HCT116 (cell line): Measurements from ENCODE around the gene UBASH3B.

Experiments
- FOSL1 ChIP-seq: IDR thresholded peaks from 2 replicates; pipeline ENCODE4 v1.6.1; 2012; ENCODE audit warnings: low read depth
- POLR2A ChIP-seq: IDR thresholded peaks from 2 replicates; pipeline ENCODE4 v1.7.0; 2011; ENCODE audit warnings: borderline replicate concordance; ENCODE audit not compliant: insufficient read depth, insufficient read length; ENCODE audit errors: extremely low read depth
- POLR2AphosphoS5 ChIP-seq: IDR thresholded peaks from 2 replicates; pipeline ENCODE4 v1.6.1; 2011; ENCODE audit warnings: mild to moderate bottlenecking, low read depth, low read length, moderate library complexity
- RAD21 ChIP-seq: IDR thresholded peaks from 2 replicates; pipeline ENCODE4 v1.6.1; 2012; ENCODE audit warnings: low read depth, mild to moderate bottlenecking
- SP1 ChIP-seq: IDR thresholded peaks from 2 replicates; pipeline ENCODE4 v1.6.1; 2012; ENCODE audit warnings: low read depth
- TCF7L2 ChIP-seq: IDR thresholded peaks from 2 replicates; pipeline ENCODE4 v1.7.0; 2011; ENCODE audit warnings: borderline replicate concordance, inconsistent platforms; ENCODE audit not compliant: insufficient read depth, insufficient read length; ENCODE audit errors: extremely low read depth
- YY1 ChIP-seq: IDR thresholded peaks from 2 replicates; pipeline ENCODE4 v1.6.1; 2011; ENCODE audit warnings: low read length, low read depth, moderate library complexity, mild to moderate bottlenecking; ENCODE audit not compliant: insufficient replicate concordance; ENCODE audit errors: extremely low read depth
- ZFX ChIP-seq: fragments of 450-650 bp; IDR thresholded peaks from 2 replicates; pipeline ENCODE4 v1.6.1; 2017
- TF ChIP-seq, protein P1 (sequence below): IDR thresholded peaks from 2 replicates; pipeline ENCODE4 v1.6.1; 2012
- TF ChIP-seq, protein P2 (sequence below), 3 experiments: fragments of 200-600 bp in 1 of 3; sonication (generic) in 1 of 3; IDR thresholded peaks in 2 of 3; conservative IDR thresholded peaks in 1 of 3; 2 replicates each; pipeline ENCODE4 v1.5.1; 2012 to 2017; ENCODE audit warnings: low read depth in 2 of 3, low read length in 2 of 3, antibody characterized with exemption in 1 of 3, borderline replicate concordance in 1 of 3, control low read depth in 1 of 3, mild to moderate bottlenecking in 1 of 3, mixed read lengths in 1 of 3, mixed run types in 1 of 3, moderate library complexity in 1 of 3; ENCODE audit not compliant: insufficient read depth in 1 of 3

DNA sequence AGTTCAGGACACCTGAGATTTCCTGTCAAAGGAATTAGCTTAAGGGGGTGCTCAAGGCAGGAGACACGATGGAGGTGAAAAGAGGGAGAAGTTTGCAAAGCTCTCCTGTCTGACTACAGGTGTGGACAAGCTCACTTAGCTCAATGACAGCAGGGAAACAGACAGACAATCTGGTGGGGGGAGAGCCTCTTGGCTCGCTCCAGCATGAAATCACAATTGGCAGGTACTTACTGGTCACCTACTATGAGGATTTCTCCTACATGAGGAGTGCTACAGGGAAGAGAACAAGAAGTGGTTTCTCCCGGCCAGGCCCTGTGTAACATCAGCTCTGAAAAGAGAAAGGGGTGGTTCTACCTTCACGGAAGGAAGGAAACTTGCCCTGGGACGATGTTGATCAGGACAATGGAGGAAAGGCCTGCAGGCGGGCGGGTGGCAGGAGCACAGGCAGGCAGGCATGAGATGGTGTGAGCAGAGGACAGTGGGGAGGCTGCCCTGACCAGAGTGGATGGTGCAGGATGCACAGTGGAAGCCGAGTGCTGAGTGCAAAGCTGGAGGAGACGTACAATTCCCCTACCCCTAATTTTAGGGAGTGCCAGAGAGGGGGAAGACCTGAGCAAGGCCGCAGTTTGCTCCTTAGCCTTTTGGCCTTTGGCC, 124.9 kb downstream of the UBASH3B start:
- TF ChIP-seq POLR2A (no peak), YY1 (no peak), SP1 (no peak), RAD21 (no peak), POLR2AphosphoS5 (no peak), TCF7L2 (no peak), FOSL1 (no peak), ZFX (no peak)
- TF ChIP-seq, protein P1, sequence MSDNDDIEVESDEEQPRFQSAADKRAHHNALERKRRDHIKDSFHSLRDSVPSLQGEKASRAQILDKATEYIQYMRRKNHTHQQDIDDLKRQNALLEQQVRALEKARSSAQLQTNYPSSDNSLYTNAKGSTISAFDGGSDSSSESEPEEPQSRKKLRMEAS, result no peak
- TF ChIP-seq, protein P2, sequence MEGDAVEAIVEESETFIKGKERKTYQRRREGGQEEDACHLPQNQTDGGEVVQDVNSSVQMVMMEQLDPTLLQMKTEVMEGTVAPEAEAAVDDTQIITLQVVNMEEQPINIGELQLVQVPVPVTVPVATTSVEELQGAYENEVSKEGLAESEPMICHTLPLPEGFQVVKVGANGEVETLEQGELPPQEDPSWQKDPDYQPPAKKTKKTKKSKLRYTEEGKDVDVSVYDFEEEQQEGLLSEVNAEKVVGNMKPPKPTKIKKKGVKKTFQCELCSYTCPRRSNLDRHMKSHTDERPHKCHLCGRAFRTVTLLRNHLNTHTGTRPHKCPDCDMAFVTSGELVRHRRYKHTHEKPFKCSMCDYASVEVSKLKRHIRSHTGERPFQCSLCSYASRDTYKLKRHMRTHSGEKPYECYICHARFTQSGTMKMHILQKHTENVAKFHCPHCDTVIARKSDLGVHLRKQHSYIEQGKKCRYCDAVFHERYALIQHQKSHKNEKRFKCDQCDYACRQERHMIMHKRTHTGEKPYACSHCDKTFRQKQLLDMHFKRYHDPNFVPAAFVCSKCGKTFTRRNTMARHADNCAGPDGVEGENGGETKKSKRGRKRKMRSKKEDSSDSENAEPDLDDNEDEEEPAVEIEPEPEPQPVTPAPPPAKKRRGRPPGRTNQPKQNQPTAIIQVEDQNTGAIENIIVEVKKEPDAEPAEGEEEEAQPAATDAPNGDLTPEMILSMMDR (IDR thresholded peaks at IDR 0.05 in 2 of 3, conservative IDR thresholded peaks at IDR 0.05 in 1 of 3; ENCODE audit: borderline replicate concordance in 1 of 3, insufficient read depth in 1 of 3, low read depth in 2 of 3, low read length in 2 of 3), result no peak
